ENCODE data around the gene HOGA1. TPM values are rescaled to one million over a fixed set of nuclear protein-coding genes. Genes with fewer than 3 reads are reported as not detected.

Gene HOGA1
- total and polyA plus RNA-seq, 2 of the 13 experiments (the other 11 are each of a cell fraction or from before 2014, with no cell fraction given): 7.6 to 19.5 TPM

GRCh38 chr10:97584798-97585438, 729 bp downstream of the HOGA1 start (continued):
- 0 out of 2 replicates have a peak, but pooled peaks have one; percentile 31 for TF ChIP-seq ZSCAN5A (CRISPR knock-in tag; IDR thresholded peaks at IDR 0.05; ENCODE audit: borderline replicate concordance)
- no peak for TF ChIP-seq ZSCAN22 (CRISPR knock-in tag; IDR thresholded peaks at IDR 0.05)
- 0 out of 2 replicates have a peak, but pooled peaks have one; percentile 43 for TF ChIP-seq ZBTB42 (CRISPR knock-in tag; IDR thresholded peaks at IDR 0.05)

DNA sequence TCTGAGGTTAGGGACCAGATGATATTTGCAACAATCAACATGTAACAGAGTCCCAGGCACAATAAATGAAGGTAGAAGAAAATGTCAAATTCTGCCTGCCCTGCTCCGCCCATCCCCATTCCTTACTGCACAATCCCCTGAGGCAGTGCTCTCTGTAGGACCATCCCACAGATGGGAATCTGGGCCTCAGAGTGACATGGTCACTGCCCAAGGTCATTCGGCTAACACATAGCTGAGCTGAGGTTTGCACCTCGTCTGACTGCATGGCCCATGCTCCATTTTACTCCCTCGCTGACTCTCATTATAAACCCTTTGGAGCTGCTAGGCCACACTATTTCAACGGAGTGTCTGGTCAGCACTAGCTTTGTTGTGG, 1.2 kb downstream of the HOGA1 start:
- Histone ChIP-seq H3K27ac (ENCODE audit: extremely low read length, insufficient read depth, low read length) (peak overlapping the region; percentile 69), H3K4me3 (replicated peaks in 1 of 3; ENCODE audit: insufficient read depth in 1 of 3, low read depth in 2 of 3, low read length in 3 of 3) (peak overlapping the region in 1 of 3 experiments; percentile 72; a peak in 1 of 6 replicates), H3K4me2 (ENCODE audit: low read depth, low read length) (peak overlapping the region; percentile 91), H4K20me1 (ENCODE audit: insufficient read depth, low read length) (no peaks in the 10 kb centered on the region), H3K9ac (ENCODE audit: insufficient read depth, low read depth, low read length) (no peak overlapping the region), H3K27me3 (ENCODE audit: control insufficient read depth in 1 of 2, insufficient read depth in 2 of 2, low read length in 2 of 2) (peaks cover 0 to 8% of the 10 kb centered on the region in 2 experiments; a peak in 1 of 5 replicates), H3K4me1 (ENCODE audit: insufficient read depth, low read length) (peaks cover 72% of the 10 kb centered on the region), H3K9me3 (ENCODE audit: low read length) (no peaks in the 10 kb centered on the region), H3K36me3 (replicated peaks in 1 of 2; ENCODE audit: control insufficient read depth in 1 of 2, insufficient read depth in 2 of 2, low read length in 2 of 2) (no peaks in the 10 kb centered on the region; a peak in 1 of 5 replicates), H2AFZ (ENCODE audit: low read length) (no peak overlapping the region), H3K79me2 (ENCODE audit: insufficient read depth, low read length) (peaks cover 3% of the 10 kb centered on the region)
- ChIA-PET POLR2A (interaction anchor here (1.8 to 2.9 kb wide), 4 partner anchors 10 to 102 kb away, joined by 8 to 23 read pairs (median 12); partner anchors contain the start of genes ANKRD2 and AVPI1), CTCF (ENCODE audit: low intra/inter-chr PET ratio, low total read pairs) (no interaction called here)
- peak; percentile 12 for FAIRE-seq
- BruUV-seq (replicated peaks): no TSS peak
- DNase-seq (ENCODE audit: low spot score): no peak
- 47% methylated on average over 4 of the region's 5 CpGs for WGBS (ENCODE audit: low lambda C conversion rate)
- ATAC-seq: no peak
- in situ Hi-C loops (cut with HindIII; ENCODE audit: extremely low pct_ligation_motif_present, low pct_unique_long_range_greater_than_20kb) (no loop called here), intact Hi-C loops (cut with micrococcal nuclease; ENCODE audit: unreplicated experiment) (no loop called here)
- TF ChIP-seq ZFY (CRISPR knock-in tag; IDR thresholded peaks at IDR 0.05): 0 out of 2 replicates have a peak, but pooled peaks have one; percentile 40
- no peak for TF ChIP-seq ZBTB7A (CRISPR knock-in tag; IDR thresholded peaks at IDR 0.05)
- TF ChIP-seq CCDC6 (CRISPR knock-in tag; IDR thresholded peaks at IDR 0.05): no peak
- TF ChIP-seq ZNF891 (CRISPR knock-in tag; IDR thresholded peaks at IDR 0.05): 0 out of 2 replicates have a peak, but pooled peaks have one; percentile 42
- TF ChIP-seq HHEX (CRISPR knock-in tag; IDR thresholded peaks at IDR 0.05): no peak
- TF ChIP-seq JUN (CRISPR knock-in tag; IDR thresholded peaks at IDR 0.05): no peak
- 0 out of 2 replicates have a peak, but pooled peaks have one; percentile 2 for TF ChIP-seq ZBTB43 (CRISPR knock-in tag; conservative IDR thresholded peaks at IDR 0.05)
- TF ChIP-seq RAD51 (IDR thresholded peaks at IDR 0.05; ENCODE audit: borderline replicate concordance): 0 out of 2 replicates have a peak, but pooled peaks have one; percentile 1
- no peak for TF ChIP-seq HDAC1 (CRISPR knock-in tag; IDR thresholded peaks at IDR 0.05)
- TF ChIP-seq, protein P1, sequence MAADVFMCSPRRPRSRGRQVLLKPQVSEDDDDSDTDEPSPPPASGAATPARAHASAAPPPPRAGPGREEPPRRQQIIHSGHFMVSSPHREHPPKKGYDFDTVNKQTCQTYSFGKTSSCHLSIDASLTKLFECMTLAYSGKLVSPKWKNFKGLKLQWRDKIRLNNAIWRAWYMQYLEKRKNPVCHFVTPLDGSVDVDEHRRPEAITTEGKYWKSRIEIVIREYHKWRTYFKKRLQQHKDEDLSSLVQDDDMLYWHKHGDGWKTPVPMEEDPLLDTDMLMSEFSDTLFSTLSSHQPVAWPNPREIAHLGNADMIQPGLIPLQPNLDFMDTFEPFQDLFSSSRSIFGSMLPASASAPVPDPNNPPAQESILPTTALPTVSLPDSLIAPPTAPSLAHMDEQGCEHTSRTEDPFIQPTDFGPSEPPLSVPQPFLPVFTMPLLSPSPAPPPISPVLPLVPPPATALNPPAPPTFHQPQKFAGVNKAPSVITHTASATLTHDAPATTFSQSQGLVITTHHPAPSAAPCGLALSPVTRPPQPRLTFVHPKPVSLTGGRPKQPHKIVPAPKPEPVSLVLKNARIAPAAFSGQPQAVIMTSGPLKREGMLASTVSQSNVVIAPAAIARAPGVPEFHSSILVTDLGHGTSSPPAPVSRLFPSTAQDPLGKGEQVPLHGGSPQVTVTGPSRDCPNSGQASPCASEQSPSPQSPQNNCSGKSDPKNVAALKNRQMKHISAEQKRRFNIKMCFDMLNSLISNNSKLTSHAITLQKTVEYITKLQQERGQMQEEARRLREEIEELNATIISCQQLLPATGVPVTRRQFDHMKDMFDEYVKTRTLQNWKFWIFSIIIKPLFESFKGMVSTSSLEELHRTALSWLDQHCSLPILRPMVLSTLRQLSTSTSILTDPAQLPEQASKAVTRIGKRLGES (CRISPR knock-in tag; IDR thresholded peaks at IDR 0.05; ENCODE audit: borderline replicate concordance): no peak
- TF ChIP-seq POLR2AphosphoS5 (IDR thresholded peaks at IDR 0.05; ENCODE audit: low read depth, low read length): no peak
- TF ChIP-seq HOXA3 (CRISPR knock-in tag; IDR thresholded peaks at IDR 0.05): 0 out of 2 replicates have a peak, but pooled peaks have one; percentile 9
- TF ChIP-seq GLMP (CRISPR knock-in tag; IDR thresholded peaks at IDR 0.05; ENCODE audit: borderline replicate concordance): no peak

Measured in HepG2 (cell line).